Neural cell (in vitro differentiated cells): ENCODE results near the gene NKG7. TPM values are rescaled to one million over a fixed set of nuclear protein-coding genes. Genes with fewer than 3 reads are reported as not detected.

Source experiments
- H2AFZ ChIP-seq: fragments of 200-600, 300-800 bp; sonication (generic), shearing (Covaris generic); 2 replicates; pipeline ENCODE4 v1.6.0; 2014; ENCODE audit warnings: low read depth, mild to moderate bottlenecking, antibody characterized with exemption, low read length, moderate library complexity
- H3F3A ChIP-seq: fragments of 200-600 bp; shearing (Covaris generic); 2 replicates; pipeline ENCODE4 v1.6.1; 2016; ENCODE audit warnings: mild to moderate bottlenecking, moderate library complexity, mixed read lengths, antibody characterized with exemption, low read length; ENCODE audit not compliant: insufficient read depth, poor library complexity, severe bottlenecking
- H3K27ac ChIP-seq: fragments of 200-600, 300-800 bp; sonication (generic), shearing (Covaris generic); 2 replicates; pipeline ENCODE4 v1.5.1; 2014; ENCODE audit warnings: mild to moderate bottlenecking, low read length, moderate library complexity
- H3K27me3 ChIP-seq: fragments of 300-800, 200-600 bp; sonication (generic), shearing (Covaris generic); 2 replicates; pipeline ENCODE4 v1.6.0; 2014; ENCODE audit warnings: mild to moderate bottlenecking, low read depth, low read length, moderate library complexity; ENCODE audit not compliant: insufficient read depth
- H3K36me3 ChIP-seq: fragments of 300-800, 200-600 bp; sonication (generic), shearing (Covaris generic); 2 replicates; pipeline ENCODE4 v1.5.1; 2014; ENCODE audit warnings: mild to moderate bottlenecking, antibody characterized with exemption, low read length, moderate library complexity; ENCODE audit not compliant: insufficient read depth
- H3K4me2 ChIP-seq: fragments of 300-800, 200-600 bp; sonication (generic), shearing (Covaris generic); 2 replicates; pipeline ENCODE4 v1.6.0; 2014; ENCODE audit warnings: mild to moderate bottlenecking, low read length
- H3K4me3 ChIP-seq: fragments of 300-800, 200-600 bp; sonication (generic), shearing (Covaris generic); 2 replicates; pipeline ENCODE4 v1.5.1; 2014; ENCODE audit warnings: mild to moderate bottlenecking, low read length, moderate library complexity
- H3K79me2 ChIP-seq: fragments of 200-600 bp; shearing (Covaris generic); replicated peaks from 2 replicates; pipeline ENCODE4 v1.6.0; 2014; ENCODE audit warnings: mild to moderate bottlenecking, low read length, moderate library complexity; ENCODE audit not compliant: insufficient read depth
- H3K9ac ChIP-seq: fragments of 300-800, 200-600 bp; sonication (generic), shearing (Covaris generic); 2 replicates; pipeline ENCODE4 v1.6.1; 2016; ENCODE audit warnings: mild to moderate bottlenecking, low read length, mixed read lengths
- H3K9me2 ChIP-seq: fragments of 200-600 bp; shearing (Covaris generic); 2 replicates; pipeline ENCODE4 v1.6.1; 2016; ENCODE audit warnings: mild to moderate bottlenecking, low read length, mixed read lengths; ENCODE audit not compliant: insufficient read depth
- H3K9me3 ChIP-seq: fragments of 200-600, 300-800 bp; sonication (generic), shearing (Covaris generic); 2 replicates; pipeline ENCODE4 v1.6.1; 2016; ENCODE audit warnings: mild to moderate bottlenecking, mixed run types, low read length, moderate library complexity, mixed read lengths
- H4K20me1 ChIP-seq: fragments of 200-600 bp; shearing (Covaris generic); 2 replicates; pipeline ENCODE4 v1.6.1; 2016; ENCODE audit warnings: mild to moderate bottlenecking, mixed run types; ENCODE audit not compliant: insufficient read depth
- CTCF ChIP-seq: fragments of 450-650 bp; IDR thresholded peaks from 2 replicates; pipeline ENCODE4 v1.5.1; 2014; ENCODE audit warnings: antibody characterized with exemption, mild to moderate bottlenecking, moderate library complexity; ENCODE audit not compliant: poor library complexity, severe bottlenecking
- EP300 ChIP-seq: fragments of 450-650 bp; conservative IDR thresholded peaks from 2 replicates; pipeline ENCODE4 v1.6.1; 2014; ENCODE audit warnings: antibody characterized with exemption, mild to moderate bottlenecking, moderate library complexity; ENCODE audit not compliant: poor library complexity, severe bottlenecking
- EZH2 ChIP-seq: fragments of 200-600, 300-800 bp; shearing (Covaris generic), sonication (generic); IDR thresholded peaks from 2 replicates; pipeline ENCODE4 v1.6.1; 2014; ENCODE audit warnings: antibody characterized with exemption, low read length, borderline replicate concordance, mild to moderate bottlenecking; ENCODE audit not compliant: insufficient read depth, poor library complexity, severe bottlenecking
- MXI1 ChIP-seq: fragments of 450-650 bp; conservative IDR thresholded peaks from 2 replicates; pipeline ENCODE4 v1.6.1; 2014; ENCODE audit warnings: antibody characterized with exemption, mild to moderate bottlenecking; ENCODE audit not compliant: poor library complexity, severe bottlenecking
- POLR2AphosphoS5 ChIP-seq: IDR thresholded peaks from 2 replicates; pipeline ENCODE4 v1.6.1; 2012
- RAD21 ChIP-seq: fragments of 450-650 bp; conservative IDR thresholded peaks from 2 replicates; pipeline ENCODE4 v1.6.1; 2014; ENCODE audit warnings: antibody characterized with exemption, mild to moderate bottlenecking, moderate library complexity
- REST ChIP-seq: IDR thresholded peaks from 2 replicates; pipeline ENCODE4 v1.6.1; 2012; ENCODE audit warnings: borderline replicate concordance
- SMC3 ChIP-seq: fragments of 450-650 bp; conservative IDR thresholded peaks from 2 replicates; pipeline ENCODE4 v1.6.1; 2014; ENCODE audit warnings: antibody characterized with exemption, mild to moderate bottlenecking, moderate library complexity; ENCODE audit not compliant: poor library complexity
- TAF1 ChIP-seq: IDR thresholded peaks from 2 replicates; pipeline ENCODE4 v1.6.1; 2012; ENCODE audit warnings: low read depth
- polyA plus RNA-seq: library from polyadenylated mRNA; depleted of rRNA; stranded (reverse); fragments of >200 nt; gene quantifications from 2 replicates; pipeline ENCODE4 v1.2.3, GENCODE V29; 2014

The NKG7 gene
- polyA plus RNA-seq, 1 donor from 2014 or later: not detected

GRCh38 chr19:51387924-51388389 is 15.5 kb upstream of the NKG7 start, which contains the start of gene LIM2:
LIM2 (minus strand) TSS chr19:51387974; CDS start chr19:51387443, 531 bp downstream.
- Histone ChIP-seq H3K4me2 (no peak within 1 kb of the TSS), H3K4me3 (no peak within 1 kb of the TSS), H3K9me2 (no peaks in the 10 kb centered on the region), H3K79me2 (no peaks in the 10 kb centered on the region), H3K27ac (no peak within 1 kb of the TSS), H3F3A (no peaks in the 10 kb centered on the region), H3K36me3 (no peaks in the 10 kb centered on the region), H3K27me3 (no peaks in the 10 kb centered on the region), H3K9ac (no peak within 1 kb of the TSS), H2AFZ (no peak within 1 kb of the TSS), H3K9me3 (no peaks in the 10 kb centered on the region), H4K20me1 (no peaks in the 10 kb centered on the region)
- no peak for TF ChIP-seq POLR2AphosphoS5
- TF ChIP-seq REST: no peak
- TF ChIP-seq EP300: no peak
- no peak for TF ChIP-seq CTCF
- TF ChIP-seq MXI1: no peak
- TF ChIP-seq EZH2: no peak
- TF ChIP-seq RAD21: no peak

GRCh38 chr19:51386882-51387520 is 14.5 kb upstream of the NKG7 start:
- Histone ChIP-seq H4K20me1 (no peaks in the 10 kb centered on the region), H3K9me2 (no peaks in the 10 kb centered on the region), H3F3A (no peaks in the 10 kb centered on the region), H3K27ac (no peak overlapping the region), H2AFZ (no peak overlapping the region), H3K36me3 (no peaks in the 10 kb centered on the region), H3K4me2 (no peak overlapping the region), H3K4me3 (no peak overlapping the region), H3K9me3 (no peaks in the 10 kb centered on the region), H3K9ac (no peak overlapping the region), H3K27me3 (no peaks in the 10 kb centered on the region), H3K79me2 (no peaks in the 10 kb centered on the region)
- TF ChIP-seq TAF1: no peak
- TF ChIP-seq REST: no peak
- no peak for TF ChIP-seq POLR2AphosphoS5
- no peak for TF ChIP-seq SMC3
- no peak for TF ChIP-seq EP300
- TF ChIP-seq MXI1: no peak
- TF ChIP-seq EZH2: no peak
